ENCODE measurements around the gene ATP13A4. TPM values are rescaled to one million over a fixed set of nuclear protein-coding genes. Genes with fewer than 3 reads are reported as not detected.

ATP13A4 gene
- total RNA-seq, 1 donor from 2014 or later, result 6.8 TPM

GRCh38 chr3:193470710-193471109, 84.0 kb downstream of the ATP13A4 start:
- TF ChIP-seq, protein P1, sequence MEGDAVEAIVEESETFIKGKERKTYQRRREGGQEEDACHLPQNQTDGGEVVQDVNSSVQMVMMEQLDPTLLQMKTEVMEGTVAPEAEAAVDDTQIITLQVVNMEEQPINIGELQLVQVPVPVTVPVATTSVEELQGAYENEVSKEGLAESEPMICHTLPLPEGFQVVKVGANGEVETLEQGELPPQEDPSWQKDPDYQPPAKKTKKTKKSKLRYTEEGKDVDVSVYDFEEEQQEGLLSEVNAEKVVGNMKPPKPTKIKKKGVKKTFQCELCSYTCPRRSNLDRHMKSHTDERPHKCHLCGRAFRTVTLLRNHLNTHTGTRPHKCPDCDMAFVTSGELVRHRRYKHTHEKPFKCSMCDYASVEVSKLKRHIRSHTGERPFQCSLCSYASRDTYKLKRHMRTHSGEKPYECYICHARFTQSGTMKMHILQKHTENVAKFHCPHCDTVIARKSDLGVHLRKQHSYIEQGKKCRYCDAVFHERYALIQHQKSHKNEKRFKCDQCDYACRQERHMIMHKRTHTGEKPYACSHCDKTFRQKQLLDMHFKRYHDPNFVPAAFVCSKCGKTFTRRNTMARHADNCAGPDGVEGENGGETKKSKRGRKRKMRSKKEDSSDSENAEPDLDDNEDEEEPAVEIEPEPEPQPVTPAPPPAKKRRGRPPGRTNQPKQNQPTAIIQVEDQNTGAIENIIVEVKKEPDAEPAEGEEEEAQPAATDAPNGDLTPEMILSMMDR (IDR thresholded peaks at IDR 0.05; ENCODE audit: unreplicated experiment), result no peak
- no peak for DNase-seq (ENCODE audit: low spot score, unreplicated experiment)
- H3K36me3 Mint-ChIP-seq (ENCODE audit: insufficient read depth), result peaks cover 4% of the 10 kb centered on the region
- H3K4me1 Mint-ChIP-seq (ENCODE audit: low read depth), result peaks cover 6% of the 10 kb centered on the region
- peaks cover 3% of the 10 kb centered on the region for H3K27me3 Mint-ChIP-seq
- no peak overlapping the region for H3K4me3 Mint-ChIP-seq (ENCODE audit: low read depth)
- no peaks in the 10 kb centered on the region for H3K9me3 Mint-ChIP-seq (ENCODE audit: low read depth)
- no peak overlapping the region for H3K27ac Mint-ChIP-seq

DNA sequence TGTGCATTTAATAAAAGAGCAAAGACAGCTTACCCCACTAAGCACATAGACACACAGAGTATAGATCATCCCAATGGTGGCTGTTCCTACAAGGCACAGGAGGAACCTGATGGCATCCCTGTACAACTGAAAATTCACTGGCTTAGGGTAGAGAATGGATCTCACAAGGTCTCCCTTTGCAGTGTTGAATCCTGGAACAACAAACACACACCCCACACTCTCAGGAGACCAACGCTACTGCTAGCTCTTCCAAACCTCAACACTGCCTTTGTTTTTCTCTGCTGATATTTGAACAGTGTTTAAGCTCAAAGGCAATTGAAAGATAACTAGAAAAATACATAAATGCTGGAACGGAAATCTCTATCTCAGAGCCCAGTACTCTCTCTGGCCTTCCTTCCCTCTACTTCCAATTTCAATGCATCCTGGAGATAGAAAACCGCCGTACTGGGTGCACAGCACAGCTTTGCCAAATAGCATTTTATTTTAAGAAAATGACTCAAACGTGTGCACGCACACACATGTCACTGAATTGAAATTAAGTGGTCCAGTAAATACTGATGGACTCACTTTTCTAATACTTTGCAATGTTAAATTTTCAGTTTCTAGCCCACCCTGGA, 88.6 kb downstream of the ATP13A4 start:
- Mint-ChIP-seq H3K4me3 (ENCODE audit: low read depth) (no peak overlapping the region), H3K4me1 (ENCODE audit: low read depth) (peaks cover 6% of the 10 kb centered on the region), H3K27ac (peak overlapping the region; percentile 13), H3K27me3 (peaks cover 3% of the 10 kb centered on the region), H3K9me3 (ENCODE audit: low read depth) (peaks cover 9% of the 10 kb centered on the region), H3K36me3 (ENCODE audit: insufficient read depth) (peaks cover 9% of the 10 kb centered on the region)
- TF ChIP-seq, protein P1 (IDR thresholded peaks at IDR 0.05; ENCODE audit: unreplicated experiment), result no peak
- no peak for DNase-seq (ENCODE audit: low spot score, unreplicated experiment)

- Mint-ChIP-seq H3K36me3 (ENCODE audit: insufficient read depth) (peaks cover 11% of the 10 kb centered on the region), H3K27me3 (peaks cover 7% of the 10 kb centered on the region), H3K9me3 (ENCODE audit: low read depth) (peaks cover 9% of the 10 kb centered on the region), H3K4me1 (ENCODE audit: low read depth) (peaks cover 13% of the 10 kb centered on the region), H3K27ac (no peak overlapping the region), H3K4me3 (ENCODE audit: low read depth) (no peak overlapping the region)
- no peak for DNase-seq (ENCODE audit: low spot score, unreplicated experiment)
- TF ChIP-seq, protein P1 (IDR thresholded peaks at IDR 0.05; ENCODE audit: unreplicated experiment), result no peak
Measured at GRCh38 chr3:193464889-193465288, 89.8 kb downstream of the ATP13A4 start.

- Mint-ChIP-seq H3K27ac (no peak overlapping the region), H3K36me3 (ENCODE audit: insufficient read depth) (peaks cover 7% of the 10 kb centered on the region), H3K4me1 (ENCODE audit: low read depth) (peaks cover 7% of the 10 kb centered on the region), H3K4me3 (ENCODE audit: low read depth) (no peak overlapping the region), H3K9me3 (ENCODE audit: low read depth) (no peaks in the 10 kb centered on the region), H3K27me3 (peaks cover 12% of the 10 kb centered on the region)
- TF ChIP-seq, protein P1 (IDR thresholded peaks at IDR 0.05; ENCODE audit: unreplicated experiment), result no peak
- DNase-seq (ENCODE audit: low spot score, unreplicated experiment), result no peak
Measured at GRCh38 chr3:193457526-193457925, 97.2 kb downstream of the ATP13A4 start.

DNA sequence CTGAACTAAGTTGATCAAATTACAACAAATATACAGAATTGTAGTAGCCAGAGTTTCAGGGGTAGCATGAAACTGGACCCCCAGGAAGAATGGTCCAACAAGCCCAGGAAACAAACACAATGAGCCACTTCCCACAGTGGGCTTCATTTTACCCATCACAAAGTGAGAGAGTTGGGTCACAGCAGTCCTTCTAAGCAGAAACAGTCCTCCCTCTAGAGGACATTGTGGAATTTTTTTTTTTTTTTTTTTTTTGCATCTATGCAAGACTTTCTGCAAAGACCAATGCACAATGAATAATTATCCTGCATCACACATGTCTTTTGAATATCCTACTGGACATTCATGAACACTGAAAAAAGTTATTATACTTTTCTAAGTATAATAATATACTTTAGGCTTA, 102.4 kb downstream of the ATP13A4 start:
- H3K27me3 Mint-ChIP-seq, result peaks cover 5% of the 10 kb centered on the region
- H3K4me3 Mint-ChIP-seq (ENCODE audit: low read depth), result no peak overlapping the region
- no peak overlapping the region for H3K27ac Mint-ChIP-seq
- H3K9me3 Mint-ChIP-seq (ENCODE audit: low read depth), result no peaks in the 10 kb centered on the region
- H3K36me3 Mint-ChIP-seq (ENCODE audit: insufficient read depth), result peaks cover 5% of the 10 kb centered on the region
- no peaks in the 10 kb centered on the region for H3K4me1 Mint-ChIP-seq (ENCODE audit: low read depth)
- no peak for DNase-seq (ENCODE audit: low spot score, unreplicated experiment)
- TF ChIP-seq, protein P1 (IDR thresholded peaks at IDR 0.05; ENCODE audit: unreplicated experiment), result peak; percentile 48

Data from progenitor cell of endocrine pancreas (in vitro differentiated cells).